Measurements from ENCODE around the gene TRIM39.

The TRIM39 gene

DNA sequence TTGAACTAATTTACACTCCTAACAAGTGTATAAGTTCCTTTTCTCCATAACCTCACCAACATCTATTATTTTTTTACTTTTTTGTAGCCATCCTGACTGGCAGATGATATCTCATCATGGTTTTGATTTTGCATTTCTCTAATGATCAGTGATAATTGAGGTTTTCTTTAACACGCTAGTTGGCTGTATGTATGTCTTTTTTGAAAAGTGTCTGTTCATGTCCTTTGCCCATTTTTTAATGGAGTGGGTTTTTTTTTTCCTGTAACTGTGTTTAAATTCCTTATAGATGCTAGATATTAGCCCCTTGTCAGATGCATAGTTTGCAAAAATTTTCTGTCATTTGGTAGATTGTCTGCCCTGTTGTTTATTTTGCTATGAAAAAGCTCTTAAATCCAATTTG lies 39.6 kb upstream of the TRIM39 start:
- Histone ChIP-seq H3K27ac (replicated peaks) (no peak overlapping the region), H3K4me3 (replicated peaks; ENCODE audit: insufficient read depth, low read length) (no peak overlapping the region), H3K27me3 (ENCODE audit: insufficient read depth, poor library complexity, severe bottlenecking) (no peaks in the 10 kb centered on the region)
- DNase-seq (ENCODE audit: low read depth in 1 of 2, low spot score in 1 of 2): no peak
- no peak for TF ChIP-seq CTCF (IDR thresholded peaks at IDR 0.05; ENCODE audit: insufficient read depth, low read length)
- TF ChIP-seq SPI1 (IDR thresholded peaks at IDR 0.05; ENCODE audit: borderline replicate concordance, low read depth): no peak
- TF ChIP-seq POLR2AphosphoS5 (IDR thresholded peaks at IDR 0.05; ENCODE audit: low read depth): no peak
- no peak for TF ChIP-seq REST (IDR thresholded peaks at IDR 0.05; ENCODE audit: insufficient replicate concordance, low read depth)
- TF ChIP-seq GABPA (IDR thresholded peaks at IDR 0.05; ENCODE audit: low read depth): no peak

DNA sequence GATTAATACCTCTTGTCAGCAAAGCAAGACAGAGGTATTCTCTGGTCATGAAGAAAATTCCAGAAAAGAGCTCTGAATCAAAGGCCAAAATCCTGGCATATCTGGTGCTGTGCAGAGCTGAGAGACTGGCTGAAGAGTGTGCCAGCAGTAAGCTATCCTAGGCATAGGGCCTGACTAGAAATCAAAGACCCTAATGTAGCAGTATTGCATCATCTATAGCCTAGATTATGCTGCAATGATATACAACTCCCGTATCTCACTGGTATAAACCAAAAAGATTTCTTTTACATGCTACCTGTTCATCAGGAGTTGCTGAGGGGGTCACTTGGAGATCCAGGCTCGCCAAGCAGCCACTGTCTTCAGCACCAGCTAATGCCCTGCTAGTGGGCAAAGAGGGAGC lies 30.9 kb upstream of the TRIM39 start:
- no peak for DNase-seq (ENCODE audit: low read depth in 1 of 2, low spot score in 1 of 2)
- H3K4me3 ChIP-seq (replicated peaks; ENCODE audit: insufficient read depth, low read length): no peak overlapping the region

GRCh38 chr6:30304002-30304401 lies 22.7 kb upstream of the TRIM39 start:
- TF ChIP-seq GABPA (IDR thresholded peaks at IDR 0.05; ENCODE audit: low read depth) (no peak), SPI1 (IDR thresholded peaks at IDR 0.05; ENCODE audit: borderline replicate concordance, low read depth) (no peak), CTCF (IDR thresholded peaks at IDR 0.05; ENCODE audit: insufficient read depth, low read length) (no peak), REST (IDR thresholded peaks at IDR 0.05; ENCODE audit: insufficient replicate concordance, low read depth) (no peak), POLR2AphosphoS5 (IDR thresholded peaks at IDR 0.05; ENCODE audit: low read depth) (no peak)
- no peak for DNase-seq (ENCODE audit: low read depth in 1 of 2, low spot score in 1 of 2)
- H3K27ac ChIP-seq (replicated peaks): no peak overlapping the region
- no peak overlapping the region for H3K4me3 ChIP-seq (replicated peaks; ENCODE audit: insufficient read depth, low read length)
- no peaks in the 10 kb centered on the region for H3K27me3 ChIP-seq (ENCODE audit: insufficient read depth, poor library complexity, severe bottlenecking)

More for the DNA sequence above, 30.9 kb upstream of the TRIM39 start:
- TF ChIP-seq SPI1 (IDR thresholded peaks at IDR 0.05; ENCODE audit: borderline replicate concordance, low read depth) (no peak), GABPA (IDR thresholded peaks at IDR 0.05; ENCODE audit: low read depth) (no peak), CTCF (IDR thresholded peaks at IDR 0.05; ENCODE audit: insufficient read depth, low read length) (no peak), POLR2AphosphoS5 (IDR thresholded peaks at IDR 0.05; ENCODE audit: low read depth) (no peak)
- no peaks in the 10 kb centered on the region for H3K27me3 ChIP-seq (ENCODE audit: insufficient read depth, poor library complexity, severe bottlenecking)
- H3K27ac ChIP-seq (replicated peaks): no peak overlapping the region

- Histone ChIP-seq H3K27ac (replicated peaks) (no peak overlapping the region), H3K4me3 (replicated peaks; ENCODE audit: insufficient read depth, low read length) (no peak overlapping the region), H3K27me3 (ENCODE audit: insufficient read depth, poor library complexity, severe bottlenecking) (no peaks in the 10 kb centered on the region)
- TF ChIP-seq REST (IDR thresholded peaks at IDR 0.05; ENCODE audit: insufficient replicate concordance, low read depth): peak; percentile 87
- no peak for TF ChIP-seq SPI1 (IDR thresholded peaks at IDR 0.05; ENCODE audit: borderline replicate concordance, low read depth)
- no peak for DNase-seq (ENCODE audit: low read depth in 1 of 2, low spot score in 1 of 2)
Measured at GRCh38 chr6:30311101-30311500, 15.6 kb upstream of the TRIM39 start.
